K562 (cell line): Measurements from ENCODE around the gene SLC44A1. TPM values are rescaled to one million over a fixed set of nuclear protein-coding genes. Genes with fewer than 3 reads are reported as not detected.
A peak's percentile ranks its signal among the peaks of the same experiment; 100 is the strongest.

ENCODE experiments used
- ATAC-seq: fragments of 200-7000 bp; cut with Tn5 transposase; 3 replicates; pipeline ENCODE4 v1.9.1; 2020; ENCODE audit warnings: moderate library complexity
- BruUV-seq: library from RNA; stranded (reverse); fragments of 400-500 nt; replicated peaks from 2 replicates; lab custom pipeline; 2021; lab: Mats Ljungman, UMichigan
- CTCF ChIA-PET: fragments of 300-600 bp; formaldehyde crosslinking; extraction: SDS; loops from one replicate; lab custom pipeline; 2021; ENCODE audit warnings: low intra/inter-chr PET ratio; lab: Yijun Ruan, JAX
- POLR2A ChIA-PET: fragments of 300-600, 350-650 bp; sonication (Branson Sonifier 250); formaldehyde crosslinking; extraction: SDS; loops from one replicate; lab custom pipeline; 2021; ENCODE audit warnings: antibody characterized with exemption, inconsistent platforms; lab: Yijun Ruan, JAX
- DNase-seq, 4 experiments: peaks; one replicate each; pipeline versions ENCODE4 v3.0.0 to v3.0.0-alpha.2; 2011 to 2018; ENCODE audit warnings: low spot score in 3 of 4, mixed read lengths in 3 of 4; ENCODE audit errors: extremely low read depth in 1 of 4
- FAIRE-seq: peaks from 2 replicates; lab custom pipeline; 2011; peaks lifted over from hg19 to GRCh38; lab: Jason Lieb, UNC
- H2AFZ ChIP-seq: 2 replicates; pipeline ENCODE4 v1.6.0; 2011; ENCODE audit warnings: low read depth, low read length, control low read depth, inconsistent platforms
- H3K27ac ChIP-seq: fragments of 200-600 bp; 3 replicates; pipeline ENCODE4 v1.8.0; 2011; ENCODE audit warnings: low read depth, mild to moderate bottlenecking, control low read depth, inconsistent platforms, low read length, moderate library complexity, mixed read lengths; ENCODE audit errors: extremely low read depth
- H3K27me3 ChIP-seq, 2 experiments: fragments of 300-600 bp in 1 of 2; 2 replicates in 1 of 2; 3 replicates in 1 of 2; pipeline versions ENCODE4 v1.6.0 to v1.8.0; 2011; ENCODE audit warnings: inconsistent platforms in 2 of 2, low read length in 2 of 2, mild to moderate bottlenecking in 1 of 2, mixed read lengths in 1 of 2, moderate library complexity in 1 of 2; ENCODE audit not compliant: control insufficient read depth in 2 of 2, insufficient read depth in 2 of 2
- H3K36me3 ChIP-seq: fragments of 300-600 bp; 3 replicates; pipeline ENCODE4 v1.8.0; 2011; ENCODE audit warnings: mild to moderate bottlenecking, low read length, inconsistent platforms; ENCODE audit not compliant: control insufficient read depth, insufficient read depth
- H3K4me1 ChIP-seq, 2 experiments: fragments of 200-600 bp in 1 of 2; replicated peaks in 1 of 2; 2 replicates in 1 of 2; 3 replicates in 1 of 2; pipeline versions ENCODE4 v1.5.1 to v1.8.0; 2011; ENCODE audit warnings: inconsistent platforms in 2 of 2, low read length in 2 of 2, mild to moderate bottlenecking in 1 of 2, mixed read lengths in 1 of 2, moderate library complexity in 1 of 2; ENCODE audit not compliant: control insufficient read depth in 2 of 2, insufficient read depth in 2 of 2
- H3K4me2 ChIP-seq: 2 replicates; pipeline ENCODE4 v1.6.1; 2011; ENCODE audit warnings: low read length, control low read depth, inconsistent platforms, mixed read lengths; ENCODE audit not compliant: insufficient read depth
- H3K4me3 ChIP-seq: fragments of 200-600 bp; sonication (generic), shearing (Covaris generic); 2 replicates; pipeline ENCODE4 v1.5.1; 2016; ENCODE audit warnings: control low read depth, inconsistent platforms
- H3K79me2 ChIP-seq: fragments of 200-600 bp; 3 replicates; pipeline ENCODE4 v1.8.0; 2011; ENCODE audit warnings: low read length, inconsistent platforms; ENCODE audit not compliant: control insufficient read depth, insufficient read depth
- H3K9ac ChIP-seq, 2 experiments: 2 replicates each; pipeline versions ENCODE4 v1.6.0 to v1.6.1; 2011; ENCODE audit warnings: low read depth in 2 of 2, low read length in 2 of 2, control low read depth in 1 of 2, inconsistent platforms in 1 of 2, mild to moderate bottlenecking in 1 of 2, mixed read lengths in 1 of 2; ENCODE audit not compliant: insufficient read depth in 1 of 2
- H3K9me1 ChIP-seq: one replicate; pipeline ENCODE4 v1.6.0; 2011; ENCODE audit warnings: inconsistent platforms, mild to moderate bottlenecking, low read length, moderate library complexity; ENCODE audit not compliant: control insufficient read depth, insufficient read depth
- H3K9me3 ChIP-seq: replicated peaks from 2 replicates; pipeline ENCODE4 v1.5.1; 2011; ENCODE audit warnings: low read depth, low read length, inconsistent platforms; ENCODE audit not compliant: control insufficient read depth, insufficient read depth
- H4K20me1 ChIP-seq: replicated peaks from 2 replicates; pipeline ENCODE4 v1.6.1; 2011; ENCODE audit warnings: low read length, inconsistent platforms, mixed read lengths; ENCODE audit not compliant: control insufficient read depth, insufficient read depth
- ATF1 ChIP-seq, 2 experiments: fragments of 450-650 bp in 1 of 2; IDR thresholded peaks; 2 replicates each; pipeline ENCODE4 v1.6.1; 2016; ENCODE audit warnings: missing compliant biosample characterization in 1 of 2, missing genetic modification characterization in 1 of 2
- CLOCK ChIP-seq: fragments of 250-450 bp; sonication (Bioruptor Pico); IDR thresholded peaks from 2 replicates; pipeline ENCODE4 v1.4.0; 2020; ENCODE audit warnings: mild to moderate bottlenecking, moderate library complexity, borderline replicate concordance
- GABPB1 ChIP-seq: sonication (generic); formaldehyde crosslinking; IDR thresholded peaks from 2 replicates; pipeline ENCODE4 v1.8.0; 2022; ENCODE audit warnings: mild to moderate bottlenecking, missing genetic modification reagents
- MLLT1 ChIP-seq, 2 experiments: fragments of 450-650 bp; IDR thresholded peaks; 2 replicates each; pipeline ENCODE4 v1.6.1; 2016
- NFE2 ChIP-seq: IDR thresholded peaks from 2 replicates; pipeline ENCODE4 v1.6.1; 2014; ENCODE audit warnings: antibody characterized with exemption, low read depth
- PCBP1 ChIP-seq: fragments of 200-400 bp; formaldehyde crosslinking; IDR thresholded peaks from 2 replicates; pipeline ENCODE4 v1.6.1; 2018; ENCODE audit warnings: mild to moderate bottlenecking, low read depth, low read length; ENCODE audit not compliant: poor library complexity, severe bottlenecking
- PHF20 ChIP-seq: fragments of 450-650 bp; IDR thresholded peaks from 2 replicates; pipeline ENCODE4 v1.6.1; 2018; ENCODE audit not compliant: partially characterized antibody
- RBBP5 ChIP-seq: fragments of 200-600 bp; sonication (generic); IDR thresholded peaks from 2 replicates; pipeline ENCODE4 v1.6.1; 2012; ENCODE audit warnings: borderline replicate concordance, mild to moderate bottlenecking, low read length, control low read depth, inconsistent platforms; ENCODE audit not compliant: insufficient read depth, poor library complexity, severe bottlenecking
- SP1 ChIP-seq: sonication (generic); formaldehyde crosslinking; IDR thresholded peaks from 2 replicates; pipeline ENCODE4 v1.8.1; 2022; ENCODE audit warnings: mild to moderate bottlenecking, missing genetic modification reagents
- STAT6 ChIP-seq: sonication (generic); formaldehyde crosslinking; IDR thresholded peaks from 2 replicates; pipeline ENCODE4 v1.8.1; 2023; ENCODE audit warnings: mild to moderate bottlenecking, missing genetic modification reagents
- TAL1 ChIP-seq: fragments of 450-650 bp; IDR thresholded peaks from 2 replicates; pipeline ENCODE4 v1.6.1; 2016; ENCODE audit warnings: mild to moderate bottlenecking
- TEAD1 ChIP-seq, 2 experiments: fragments of 450-650 bp in 1 of 2; sonication (generic) in 1 of 2; formaldehyde crosslinking; IDR thresholded peaks; 2 replicates each; pipeline versions ENCODE4 v1.4.0 to v1.8.0; 2020 to 2022; ENCODE audit warnings: mild to moderate bottlenecking in 2 of 2, missing genetic modification reagents in 1 of 2
- ZBED1 ChIP-seq: IDR thresholded peaks from 2 replicates; pipeline ENCODE4 v1.6.1; 2014
- ZNF79 ChIP-seq: fragments of 250-450 bp; sonication (Bioruptor Pico); IDR thresholded peaks from 2 replicates; pipeline ENCODE4 v1.4.0; 2020; ENCODE audit warnings: low read depth, mild to moderate bottlenecking, moderate library complexity
- WGBS: fragments of 100-300 bp; shearing (Covaris generic); methylation state at CpG from one replicate; pipeline ENCODE4 v1.1.6; 2016; ENCODE audit warnings: low coverage, mixed read lengths; ENCODE audit not compliant: insufficient coverage; ENCODE audit errors: missing lambda C conversion rate; 5-methylcytosine and 5-hydroxymethylcytosine counted together
- in situ Hi-C: fragments of 300-500 bp; cut with MboI; formaldehyde crosslinking; loops from 4 replicates; pipeline ENCODE4 v1.15.0; 2018; ENCODE audit warnings: inconsistent platforms, mixed read lengths
- intact Hi-C: fragments of 100-400 bp; cut with micrococcal nuclease; formaldehyde crosslinking; loops from 2 replicates; pipeline ENCODE4 v1.14.2; 2022
- polyA plus RNA-seq, 8 experiments: library from polyadenylated mRNA; depleted of rRNA in 4 of 8; stranded (reverse) in 5 of 8; unstranded in 3 of 8; fragments of >200 nt; fragmentation: Nextera tagmentation in 2 of 8; fragmentation: Illumina TruSeq in 1 of 8; extraction: Ambion mirVana in 2 of 8; extraction: Trizol in 1 of 8; gene quantifications; 2 replicates each; pipeline versions ENCODE4 v1.2.1 to v1.2.3, GENCODE V29; 2011 to 2014; ENCODE audit warnings: inconsistent platforms in 1 of 8, missing spikeins in 1 of 8
- total RNA-seq, 7 experiments: library from RNA; depleted of rRNA in 6 of 7; stranded (reverse); fragments of >200 nt in 6 of 7; fragmentation: Illumina TruSeq in 2 of 7; extraction: Trizol in 2 of 7; gene quantifications; 2 replicates each; pipeline versions ENCODE4 v1.2.1 to v1.2.3, GENCODE V29; 2011 to 2021; ENCODE audit warnings: low replicate concordance in 1 of 7

Gene SLC44A1
- total and polyA plus RNA-seq, 9 of the 15 experiments (the other 6 are each of a cell fraction or from before 2014, with no cell fraction given) = 0.11 to 0.59 (median 0.30) TPM

- ChIA-PET CTCF (no interaction called here), POLR2A (no interaction called here)
- ATAC-seq (peak; percentile 95), FAIRE-seq (peak; percentile 93), DNase-seq (peak; percentile 95 to 98 (median 96))
- Histone ChIP-seq H3K9me1 (no peaks in the 10 kb centered on the region), H3K4me1 (peaks cover 4 to 9% of the 10 kb centered on the region in 2 experiments; a peak in 3 of 5 replicates), H3K27me3 (no peaks in the 10 kb centered on the region), H2AFZ (peak within 1 kb of the TSS; percentile 99), H3K4me2 (peak within 1 kb of the TSS; percentile 89), H3K27ac (peak within 1 kb of the TSS; percentile 60), H3K79me2 (peaks cover 32% of the 10 kb centered on the region), H4K20me1 (no peaks in the 10 kb centered on the region), H3K36me3 (no peaks in the 10 kb centered on the region), H3K9me3 (no peaks in the 10 kb centered on the region), H3K4me3 (peak within 1 kb of the TSS; percentile 63), H3K9ac (peak within 1 kb of the TSS; percentile 64 to 92)
- under 1% methylated on average over 68 of the region's 87 CpGs for WGBS
- in situ Hi-C loops (no loop called here), intact Hi-C loops (loop anchor here (5.0 to 10.0 kb wide), 2 partner anchors 63 to 109 kb away; partner anchors contain the start of gene FKTN)
- no TSS peak for BruUV-seq
- TF ChIP-seq CLOCK (CRISPR knock-in tag) (no peak), STAT6 (CRISPR knock-in tag) (no peak), ZBED1 (no peak), TAL1 (no peak), ZNF79 (CRISPR knock-in tag) (no peak), ATF1 (CRISPR knock-in tag; IDR thresholded peaks at IDR 0.05) (no peak), ATF1 (tag; IDR thresholded peaks at IDR 0.05) (peak; percentile 50), NFE2 (no peak), MLLT1 (IDR thresholded peaks at IDR 0.05) (no peak), PCBP1 (peak; percentile 47), GABPB1 (CRISPR knock-in tag) (peak; percentile 82), PHF20 (peak; percentile 67), RBBP5 (peak; percentile 81), TEAD1 (CRISPR knock-in tag; IDR thresholded peaks at IDR 0.05) (no peak), SP1 (CRISPR knock-in tag) (peak; percentile 32; the same call in 1 of the 2 replicates)
Observed at GRCh38 chr9:105447814-105448812, 203.7 kb downstream of the SLC44A1 start, which contains the start of gene FSD1L. FSD1L (plus strand) TSS chr9:105448034; CDS start chr9:105448221, 187 bp downstream.
